CD14-positive monocyte (primary cell): ENCODE measurements around the gene TBX2. TPM values are rescaled to one million over a fixed set of nuclear protein-coding genes. Genes with fewer than 3 reads are reported as not detected.

ENCODE experiments used
- DNase-seq, 3 donors: peaks; one replicate each; pipeline ENCODE4 v3.0.0-alpha.2; 2011 to 2022
- H2AFZ ChIP-seq: 2 replicates; pipeline ENCODE4 v1.6.0; 2012; ENCODE audit warnings: mild to moderate bottlenecking, low read depth, low read length, inconsistent platforms; ENCODE audit not compliant: insufficient read depth, poor library complexity, severe bottlenecking
- H3K27ac ChIP-seq, 2 donors: 1 replicate in 1 of 2; 2 replicates in 1 of 2; pipeline ENCODE4 v1.5.1; 2012 to 2013; ENCODE audit warnings: low read length in 2 of 2, control low read depth in 1 of 2, inconsistent platforms in 1 of 2, low read depth in 1 of 2, mild to moderate bottlenecking in 1 of 2
- H3K27me3 ChIP-seq, 2 donors: one replicate each; pipeline versions ENCODE4 v1.6.0 to v1.6.1; 2011 to 2013; ENCODE audit warnings: low read length in 2 of 2; ENCODE audit not compliant: control insufficient read depth in 2 of 2, insufficient read depth in 2 of 2
- H3K36me3 ChIP-seq, 2 donors: replicated peaks in 1 of 2; 1 replicate in 1 of 2; 2 replicates in 1 of 2; pipeline versions ENCODE4 v1.5.1 to v1.6.1; 2012 to 2013; ENCODE audit warnings: low read length in 2 of 2, control low read depth in 1 of 2, inconsistent platforms in 1 of 2, mild to moderate bottlenecking in 1 of 2; ENCODE audit not compliant: insufficient read depth in 2 of 2, control insufficient read depth in 1 of 2
- H3K4me1 ChIP-seq, 2 donors: 1 replicate in 1 of 2; 2 replicates in 1 of 2; pipeline versions ENCODE4 v1.5.1 to v1.6.1; 2012 to 2013; ENCODE audit warnings: low read length in 2 of 2, control low read depth in 1 of 2, inconsistent platforms in 1 of 2, mild to moderate bottlenecking in 1 of 2, moderate library complexity in 1 of 2; ENCODE audit not compliant: insufficient read depth in 2 of 2, control insufficient read depth in 1 of 2
- H3K4me2 ChIP-seq: replicated peaks from 2 replicates; pipeline ENCODE3; 2012; ENCODE audit warnings: low read length, moderate library complexity, mild to moderate bottlenecking; ENCODE audit not compliant: poor library complexity, severe bottlenecking; ENCODE audit errors: extremely low read depth
- H3K4me3 ChIP-seq, 3 experiments: fragments of 200-600 bp in 1 of 3; sonication (generic) in 1 of 3; replicated peaks in 1 of 3; 1 replicate in 2 of 3; 2 replicates in 1 of 3; pipeline ENCODE4 v1.5.1; 2011 to 2013; ENCODE audit warnings: low read length in 3 of 3, mild to moderate bottlenecking in 3 of 3, control low read depth in 2 of 3, low read depth in 2 of 3, inconsistent platforms in 1 of 3, moderate library complexity in 1 of 3
- H3K79me2 ChIP-seq: 2 replicates; pipeline ENCODE4 v1.6.0; 2012; ENCODE audit warnings: mild to moderate bottlenecking, control low read depth, inconsistent platforms, low read length, moderate library complexity; ENCODE audit not compliant: insufficient read depth
- H3K9ac ChIP-seq: 2 replicates; pipeline ENCODE4 v1.6.0; 2017; ENCODE audit warnings: low read length, mild to moderate bottlenecking; ENCODE audit not compliant: insufficient read depth, poor library complexity, severe bottlenecking
- H3K9me3 ChIP-seq, 2 donors: replicated peaks in 1 of 2; 1 replicate in 1 of 2; 2 replicates in 1 of 2; pipeline versions ENCODE4 v1.5.1 to v1.6.1; 2012 to 2013; ENCODE audit warnings: low read length in 2 of 2, control low read depth in 1 of 2; ENCODE audit not compliant: control insufficient read depth in 1 of 2, insufficient read depth in 1 of 2
- H4K20me1 ChIP-seq: 2 replicates; pipeline ENCODE4 v1.6.0; 2012; ENCODE audit warnings: mild to moderate bottlenecking, low read length, control low read depth, moderate library complexity; ENCODE audit not compliant: insufficient read depth
- H3K27ac Mint-ChIP-seq, 7 donors: one replicate each; pipeline ENCODE4 v1.8.0; 2020; ENCODE audit warnings: mild to moderate bottlenecking in 7 of 7, mixed read lengths in 7 of 7, moderate library complexity in 6 of 7, inconsistent platforms in 2 of 7
- H3K27me3 Mint-ChIP-seq, 3 donors: one replicate each; pipeline ENCODE4 v1.8.0; 2021 to 2022; ENCODE audit warnings: low read depth in 3 of 3, mild to moderate bottlenecking in 3 of 3, mixed read lengths in 3 of 3, moderate library complexity in 3 of 3, inconsistent platforms in 1 of 3
- H3K36me3 Mint-ChIP-seq, 2 donors: one replicate each; pipeline ENCODE4 v1.8.0; 2020; ENCODE audit warnings: mixed read lengths in 2 of 2, inconsistent platforms in 1 of 2, mild to moderate bottlenecking in 1 of 2
- H3K4me1 Mint-ChIP-seq: one replicate; pipeline ENCODE4 v1.8.0; 2020; ENCODE audit warnings: mild to moderate bottlenecking, mixed read lengths
- H3K4me3 Mint-ChIP-seq, 2 donors: one replicate each; pipeline ENCODE4 v1.8.0; 2020; ENCODE audit warnings: mild to moderate bottlenecking in 2 of 2, mixed read lengths in 2 of 2, moderate library complexity in 1 of 2
- H3K9me3 Mint-ChIP-seq, 7 donors: one replicate each; pipeline ENCODE4 v1.8.0; 2020 to 2022; ENCODE audit warnings: mixed read lengths in 7 of 7, mild to moderate bottlenecking in 6 of 7, moderate library complexity in 6 of 7, inconsistent platforms in 2 of 7
- CTCF ChIP-seq: fragments of 200-600 bp; IDR thresholded peaks from one replicate; pipeline ENCODE4 v1.8.0; 2022; ENCODE audit warnings: antibody characterized with exemption, mild to moderate bottlenecking
- WGBS: methylation state at CpG from one replicate; pipeline ENCODE4 v1.1.5; 2013; ENCODE audit warnings: missing lambda C conversion rate; ENCODE audit not compliant: insufficient coverage; 5-methylcytosine and 5-hydroxymethylcytosine counted together
- intact Hi-C, 2 donors: fragments of 100-400 bp; cut with micrococcal nuclease; formaldehyde crosslinking; loops; one replicate each; pipeline versions ENCODE4 v1.15.0 to v1.15.1; 2023
- polyA plus RNA-seq, 3 donors: library from polyadenylated mRNA; depleted of rRNA in 1 of 3; unstranded in 2 of 3; stranded (reverse) in 1 of 3; fragments of 300-500 nt in 2 of 3; fragments of >200 nt in 1 of 3; fragmentation: Illumina TruSeq in 2 of 3; gene quantifications; 1 replicate in 2 of 3; 2 replicates in 1 of 3; pipeline ENCODE4 v1.2.3, GENCODE V29; 2012 to 2021

The TBX2 gene
- polyA plus RNA-seq, 3 donors: 0.03 TPM; not detected in 2

- peaks cover 6 to 31% of the 10 kb centered on the region in 2 donors for H3K4me1 ChIP-seq
- H3K79me2 ChIP-seq: no peaks in the 10 kb centered on the region
- peak overlapping the region in 1 of 2 donors; percentile 85 for H3K4me3 Mint-ChIP-seq
- peaks cover 6 to 16% of the 10 kb centered on the region in 2 donors for H3K36me3 Mint-ChIP-seq
- no peak for TF ChIP-seq CTCF
- H3K27ac Mint-ChIP-seq: no peak overlapping the region
- no peak overlapping the region for H3K4me3 ChIP-seq
- H4K20me1 ChIP-seq: no peaks in the 10 kb centered on the region
- no peak overlapping the region for H2AFZ ChIP-seq
- H3K27ac ChIP-seq: no peak overlapping the region
- DNase-seq: no peak
- peaks cover 0 to 17% of the 10 kb centered on the region in 2 donors for H3K9me3 ChIP-seq
- peaks cover 0 to 16% (median 7%) of the 10 kb centered on the region in 7 donors for H3K9me3 Mint-ChIP-seq
- no peaks in the 10 kb centered on the region for H3K36me3 ChIP-seq
- H3K4me1 Mint-ChIP-seq: peaks cover 18% of the 10 kb centered on the region
- H3K27me3 Mint-ChIP-seq: peaks cover 56 to 87% (median 59%) of the 10 kb centered on the region in 3 donors
- H3K9ac ChIP-seq: no peak overlapping the region
- intact Hi-C loops: loop anchor here (10.0 kb wide), 2 partner anchors 391 to 671 kb away; no protein-coding TSS in a partner anchor
- 7% methylated on average over 59 of the region's 63 CpGs for WGBS
- H3K4me2 ChIP-seq: no peak overlapping the region
- peaks cover 37 to 65% of the 10 kb centered on the region in 2 donors for H3K27me3 ChIP-seq
Observed at GRCh38 chr17:61395983-61396585, 3.6 kb upstream of the TBX2 start.

- WGBS: 7% methylated on average over 46 of the region's 46 CpGs
- peaks cover 0 to 19% (median 8%) of the 10 kb centered on the region in 7 donors for H3K9me3 Mint-ChIP-seq
- no peak for DNase-seq
Observed at GRCh38 chr17:61396586-61397085, 3.0 kb upstream of the TBX2 start.

More at GRCh38 chr17:61396586-61397085, 3.0 kb upstream of the TBX2 start:
- H3K27me3 Mint-ChIP-seq: peaks cover 61 to 88% (median 65%) of the 10 kb centered on the region in 3 donors
- no peak overlapping the region for H3K9ac ChIP-seq
- H3K36me3 Mint-ChIP-seq: peaks cover 9 to 19% of the 10 kb centered on the region in 2 donors
- TF ChIP-seq CTCF: no peak
- H3K4me1 ChIP-seq: peaks cover 6 to 31% of the 10 kb centered on the region in 2 donors
- H3K79me2 ChIP-seq: no peaks in the 10 kb centered on the region
- H3K27ac ChIP-seq: no peak overlapping the region
- H3K4me3 ChIP-seq: no peak overlapping the region
- H3K27me3 ChIP-seq: peaks cover 42 to 71% of the 10 kb centered on the region in 2 donors
- H3K36me3 ChIP-seq: no peaks in the 10 kb centered on the region
- H3K4me3 Mint-ChIP-seq: peak overlapping the region in 1 of 2 donors; percentile 11
- H4K20me1 ChIP-seq: no peaks in the 10 kb centered on the region
- H3K9me3 ChIP-seq: peaks cover 0 to 22% of the 10 kb centered on the region in 2 donors
- no peak overlapping the region for H3K4me2 ChIP-seq
- no peak overlapping the region for H3K27ac Mint-ChIP-seq
- peaks cover 23% of the 10 kb centered on the region for H3K4me1 Mint-ChIP-seq
- intact Hi-C loops: loop anchor here (10.0 kb wide), 2 partner anchors 392 to 672 kb away; no protein-coding TSS in a partner anchor
- H2AFZ ChIP-seq: no peak overlapping the region
